Right lung (tissue), 5 donors: ENCODE measurements around the gene AK1. TPM values are rescaled to one million over a fixed set of nuclear protein-coding genes. Genes with fewer than 3 reads are reported as not detected.
"Not testable (repeated sequence)": the region's sequence is repeated elsewhere in the genome, so short reads cannot be mapped to it uniquely, and the experiment has no call there.

ENCODE experiments used
- DNase-seq, 2 donors: peaks; one replicate each; pipeline ENCODE4 v3.0.0-alpha.2; 2013
- polyA plus RNA-seq, 5 donors: library from polyadenylated mRNA; unstranded; fragments of 120-200 nt; gene quantifications; one replicate each; pipeline versions ENCODE4 v1.2.1 to v1.2.3, GENCODE V29; 2013; ENCODE audit warnings: inconsistent platforms in 1 of 5, low replicate concordance in 1 of 5; ENCODE audit not compliant: insufficient read length in 5 of 5, insufficient read depth in 1 of 5

Gene AK1
- polyA plus RNA-seq, 5 donors = 40.3 to 158 (median 59.3) TPM

DNA sequence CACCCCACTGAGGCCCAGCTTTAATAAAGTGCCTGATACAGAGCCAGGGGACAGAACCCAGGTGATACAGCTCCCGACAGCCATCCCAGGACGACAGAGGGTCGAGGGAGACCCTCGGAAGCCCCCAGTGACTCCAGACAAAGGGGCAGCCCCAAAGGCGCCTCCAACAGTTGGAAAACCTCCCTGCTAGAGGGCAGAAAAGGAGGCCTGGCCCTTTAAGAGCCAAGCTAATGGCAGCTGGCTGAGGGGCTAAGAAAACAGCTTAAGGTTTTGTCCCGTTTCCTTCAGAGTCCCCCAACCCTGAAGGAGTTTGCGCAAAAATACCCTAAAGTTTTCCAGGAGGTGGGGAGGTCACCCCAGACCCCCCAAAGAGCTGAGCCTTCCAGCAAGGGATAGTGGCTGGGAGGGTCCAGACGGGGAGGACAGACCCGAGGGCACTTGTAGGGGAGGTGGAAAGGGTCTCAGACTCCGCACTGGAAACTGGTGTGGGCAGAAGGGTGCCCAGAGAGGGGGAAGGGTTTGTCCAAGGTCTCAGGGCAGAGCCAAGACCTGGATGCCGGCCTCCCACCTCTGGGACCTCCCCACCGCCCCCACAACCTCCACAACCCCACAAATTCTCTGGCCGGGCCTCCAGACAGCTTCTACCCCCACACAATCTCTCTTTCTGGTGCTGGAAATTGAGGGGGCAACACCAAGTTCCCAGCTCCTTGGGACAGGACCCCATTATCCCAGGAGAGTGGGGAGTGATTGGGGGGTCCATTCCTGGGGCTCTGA, 8.2 kb upstream of the AK1 start:
- no peak for DNase-seq

DNA sequence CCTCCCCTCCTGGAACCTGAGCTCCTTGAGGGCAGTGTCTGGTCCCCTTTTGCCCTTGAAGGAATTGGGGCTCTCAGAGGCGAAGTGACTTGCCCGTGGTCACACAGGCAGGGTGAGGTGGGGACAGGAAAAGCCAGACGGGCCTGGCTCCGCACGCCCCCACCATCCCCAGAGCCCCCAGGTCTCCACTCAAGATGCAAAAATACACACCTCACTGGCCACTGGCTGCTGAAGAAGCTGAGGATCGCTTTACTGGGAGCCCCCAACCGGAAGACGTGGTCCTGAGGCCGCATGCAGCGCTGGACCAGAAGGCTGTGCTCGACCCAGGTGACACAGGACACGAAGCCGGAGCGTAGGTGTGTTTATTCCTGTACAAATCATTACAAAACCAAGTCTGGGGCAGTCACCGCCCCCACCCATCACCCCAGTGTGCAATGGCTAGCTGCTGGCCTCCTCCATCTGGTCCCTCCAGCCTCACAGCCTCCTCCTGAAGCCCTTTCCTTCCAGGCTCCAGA, 7.6 kb upstream of the AK1 start:
- no peak for DNase-seq

DNA sequence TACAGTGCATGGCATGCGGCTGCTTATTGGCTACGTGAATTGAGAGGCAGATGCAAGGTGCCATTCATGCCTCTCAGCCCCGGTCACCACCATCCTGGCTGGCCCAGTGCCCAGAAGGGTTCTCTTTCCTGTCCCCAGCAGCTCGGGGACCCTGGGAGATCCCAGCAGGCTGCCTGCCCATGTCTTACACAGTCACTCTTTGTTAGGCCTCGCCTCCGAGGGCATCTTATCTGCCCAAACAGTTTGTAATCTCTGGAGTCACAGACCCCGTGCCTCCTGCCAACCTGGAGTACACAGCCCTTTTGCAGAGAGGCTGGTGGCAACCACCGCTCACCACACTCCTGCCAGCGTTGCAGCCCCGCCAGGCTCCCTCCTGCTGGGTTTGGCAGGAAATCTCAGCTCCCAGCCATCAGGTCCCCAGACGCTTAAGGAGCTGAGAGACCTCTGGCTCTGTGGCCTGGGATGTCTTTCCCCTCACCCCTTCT, 7.0 kb upstream of the AK1 start:
- DNase-seq = peak in 1 of 2 donors; percentile 55

DNA sequence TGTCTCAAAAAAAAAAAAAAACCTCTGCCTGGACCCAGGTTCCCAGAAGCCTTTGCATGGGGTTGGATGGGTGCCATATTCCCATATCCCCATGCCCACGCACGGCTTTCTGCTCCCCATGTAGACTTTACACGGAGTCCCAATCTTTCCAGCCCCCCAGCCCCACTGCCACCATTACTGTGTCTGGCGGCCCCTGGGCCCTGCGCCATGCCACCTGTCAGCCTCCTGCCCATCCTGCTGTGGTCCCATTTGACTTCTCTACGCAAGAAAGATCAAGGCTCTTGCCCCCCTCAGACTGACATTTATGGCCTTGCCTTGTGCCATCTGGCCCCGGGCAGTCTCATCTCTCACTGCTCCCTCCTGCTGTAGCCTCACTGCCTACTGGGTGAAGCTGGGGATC, 6.5 kb upstream of the AK1 start:
- no peak for DNase-seq

DNA sequence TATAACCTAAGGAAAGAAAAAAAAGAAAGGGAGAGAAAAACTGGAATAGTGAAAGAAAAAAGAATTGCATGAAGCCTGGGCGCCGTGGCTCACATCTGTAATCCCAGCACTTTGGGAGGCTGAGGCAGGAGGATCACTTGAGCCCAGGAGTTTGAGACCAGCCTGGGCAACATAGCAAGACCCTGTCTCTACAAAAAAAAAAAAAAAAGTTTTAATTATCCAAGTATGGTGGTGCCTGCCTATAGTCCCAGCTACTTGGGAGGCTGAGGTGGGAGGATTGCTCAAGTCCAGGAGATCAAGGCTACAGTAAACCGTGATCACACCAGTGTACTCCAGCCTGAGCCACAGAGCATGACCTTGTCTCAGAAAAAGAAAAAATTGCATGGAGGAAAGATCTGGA, 4.2 kb upstream of the AK1 start:
- DNase-seq = not testable (repeated sequence)

DNA sequence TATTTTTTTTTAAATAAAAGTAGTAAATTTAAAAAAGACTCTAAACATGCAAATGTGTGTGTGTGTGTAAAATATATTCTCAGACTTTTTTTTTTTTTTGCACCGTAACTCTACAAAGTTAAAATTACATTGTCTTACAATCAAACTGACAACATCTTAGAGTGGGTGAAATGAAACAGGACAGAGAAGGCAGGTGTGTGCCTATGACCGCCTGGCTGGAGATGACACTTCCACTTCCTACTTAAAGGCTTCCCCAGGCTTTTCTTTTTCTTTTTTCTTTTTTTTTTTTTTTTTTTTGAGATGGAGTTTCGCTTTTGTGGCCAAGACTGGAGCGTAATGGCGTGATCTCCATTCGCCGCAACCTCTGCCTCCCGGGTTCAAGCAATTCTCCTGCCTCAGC, 2.7 kb upstream of the AK1 start:
- no peak for DNase-seq

DNA sequence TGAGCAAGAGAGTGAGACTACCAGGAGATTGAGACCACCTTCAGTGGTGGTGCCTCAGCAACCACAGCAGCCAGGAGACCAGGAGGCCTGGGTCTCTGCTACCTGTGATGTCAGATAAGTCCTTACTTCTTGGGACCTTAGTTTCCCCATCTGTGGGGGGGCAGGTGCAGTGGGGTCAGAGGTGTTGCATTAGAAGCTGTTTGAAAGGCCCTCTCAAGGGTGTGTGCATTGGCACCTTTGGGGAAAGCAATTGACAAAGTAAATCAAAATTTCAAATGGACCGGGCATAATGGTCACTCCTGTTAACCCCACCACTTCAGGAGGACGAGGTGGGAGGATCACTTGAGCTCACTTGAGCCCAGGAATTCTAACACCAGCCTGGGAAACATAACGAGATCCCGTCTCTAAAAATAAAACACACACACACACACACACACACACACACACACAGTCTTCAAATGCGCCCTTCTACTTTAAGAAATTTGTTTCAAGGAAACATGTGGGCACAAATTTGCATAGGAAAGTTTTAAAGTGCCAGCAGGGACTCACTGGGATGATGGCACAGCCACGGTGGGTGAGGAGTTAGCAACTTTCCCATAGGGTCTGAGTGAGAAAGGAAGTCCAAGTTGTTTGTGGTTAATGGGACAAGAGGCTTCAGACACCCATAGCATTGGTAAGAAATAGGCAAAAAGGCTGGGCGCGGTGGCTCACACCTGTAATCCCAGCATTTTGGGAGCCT, 1.3 kb upstream of the AK1 start:
- no peak for DNase-seq

DNA sequence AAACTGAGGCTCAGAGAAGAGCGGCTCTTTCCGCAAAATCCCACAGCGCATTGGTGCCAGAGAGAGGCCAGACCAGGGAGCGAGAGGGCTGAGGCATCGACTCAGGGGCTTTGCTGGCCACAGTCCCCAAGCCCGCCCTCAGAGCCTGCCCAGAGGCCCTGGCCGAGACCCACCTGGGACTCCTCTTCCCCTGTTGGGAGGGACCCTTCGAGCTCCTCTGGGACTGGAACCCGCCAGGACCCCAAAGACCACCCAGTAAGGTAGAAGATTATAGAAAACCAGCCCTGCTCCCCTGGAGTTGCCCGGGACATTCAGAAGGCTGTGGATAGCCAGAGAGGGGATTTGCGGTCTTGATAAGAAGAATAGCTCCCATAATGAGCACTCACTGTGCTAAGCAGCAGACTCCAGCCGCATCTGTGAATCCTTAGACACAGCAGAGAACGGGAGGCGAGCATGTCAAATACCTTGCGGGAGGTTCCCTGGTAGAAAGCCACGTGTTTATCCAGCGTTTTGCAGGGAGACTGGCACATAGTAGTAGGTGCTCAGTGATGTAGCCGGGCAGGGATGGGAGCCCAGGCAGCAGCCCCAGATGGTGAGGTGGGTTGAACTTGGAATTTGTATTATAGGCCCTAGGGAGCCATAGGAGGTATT, 651 bp upstream of the AK1 start:
- DNase-seq = no peak

DNA sequence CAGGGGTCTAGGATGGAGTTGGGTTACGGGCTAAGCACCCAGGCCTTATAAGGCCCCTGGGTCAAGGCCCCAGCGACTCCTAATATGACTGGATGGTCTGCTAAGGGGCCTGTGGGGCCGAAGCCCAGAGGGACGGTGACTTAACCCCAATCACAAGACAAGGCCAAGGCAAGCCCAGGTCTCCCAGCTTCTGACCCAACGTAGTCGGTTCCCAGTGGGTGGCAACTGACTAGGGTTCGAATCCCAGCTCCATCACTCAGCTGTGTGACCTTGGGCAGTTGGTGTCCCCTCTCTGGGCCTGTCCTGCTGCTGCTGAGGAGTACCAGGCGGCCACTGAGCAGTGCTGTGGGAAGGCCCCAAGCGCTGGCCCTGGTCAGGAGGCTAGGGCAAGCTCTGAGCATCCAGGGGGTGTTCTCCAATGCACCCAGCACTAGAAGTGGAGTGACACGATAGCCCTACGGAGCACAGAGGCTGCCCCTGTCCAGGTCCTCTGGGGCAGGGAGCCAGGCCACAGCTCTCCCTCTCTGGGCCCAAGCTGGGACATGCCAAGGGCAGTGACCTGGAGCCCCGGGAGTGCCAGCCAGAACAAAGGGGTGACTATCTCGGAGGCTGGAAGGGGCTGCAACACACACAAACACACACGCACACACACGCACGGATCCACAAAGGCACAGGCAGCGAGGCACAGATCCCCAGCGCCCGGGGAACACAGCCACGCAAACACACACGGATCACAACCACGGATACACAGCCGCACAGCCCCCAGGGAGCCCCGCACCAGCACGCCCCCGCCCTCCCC, 512 bp downstream of the AK1 start:
- DNase-seq = no peak

DNA sequence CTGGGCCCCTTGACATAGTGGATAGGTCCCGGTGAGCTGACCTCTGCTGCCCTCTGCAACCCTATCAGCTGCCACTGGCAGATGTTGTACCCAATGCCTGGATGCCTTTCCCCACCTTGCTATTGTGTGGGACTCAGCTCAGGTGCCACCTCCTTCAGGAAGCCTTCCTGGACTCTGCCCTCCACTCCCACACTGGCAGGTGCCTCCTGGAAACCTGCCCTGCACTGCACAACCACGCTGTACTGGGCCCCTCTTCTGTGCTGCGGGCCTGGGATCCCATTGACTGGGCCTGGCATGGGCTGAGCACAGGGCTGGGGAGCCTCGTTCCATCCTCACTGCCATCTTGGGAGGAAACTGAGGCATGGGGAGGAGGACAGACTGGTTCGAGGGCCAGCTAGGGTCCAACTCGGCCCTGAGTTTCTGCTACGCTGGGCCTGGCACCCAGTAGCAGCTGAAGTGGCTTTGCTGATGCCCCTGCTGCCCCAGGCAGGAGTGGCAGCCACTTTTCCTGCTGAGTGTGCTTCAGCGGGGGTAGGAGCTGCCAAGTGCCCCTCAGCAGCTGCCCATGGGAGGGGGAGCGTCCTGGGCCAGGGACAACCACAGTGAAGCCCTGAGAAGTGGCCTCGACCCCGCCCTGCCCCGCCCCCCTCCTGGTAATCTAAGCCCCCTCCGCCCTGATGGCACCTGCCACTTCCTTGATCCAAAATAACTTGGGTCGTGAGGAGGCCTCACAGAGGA, 1.3 kb downstream of the AK1 start:
- no peak for DNase-seq

DNA sequence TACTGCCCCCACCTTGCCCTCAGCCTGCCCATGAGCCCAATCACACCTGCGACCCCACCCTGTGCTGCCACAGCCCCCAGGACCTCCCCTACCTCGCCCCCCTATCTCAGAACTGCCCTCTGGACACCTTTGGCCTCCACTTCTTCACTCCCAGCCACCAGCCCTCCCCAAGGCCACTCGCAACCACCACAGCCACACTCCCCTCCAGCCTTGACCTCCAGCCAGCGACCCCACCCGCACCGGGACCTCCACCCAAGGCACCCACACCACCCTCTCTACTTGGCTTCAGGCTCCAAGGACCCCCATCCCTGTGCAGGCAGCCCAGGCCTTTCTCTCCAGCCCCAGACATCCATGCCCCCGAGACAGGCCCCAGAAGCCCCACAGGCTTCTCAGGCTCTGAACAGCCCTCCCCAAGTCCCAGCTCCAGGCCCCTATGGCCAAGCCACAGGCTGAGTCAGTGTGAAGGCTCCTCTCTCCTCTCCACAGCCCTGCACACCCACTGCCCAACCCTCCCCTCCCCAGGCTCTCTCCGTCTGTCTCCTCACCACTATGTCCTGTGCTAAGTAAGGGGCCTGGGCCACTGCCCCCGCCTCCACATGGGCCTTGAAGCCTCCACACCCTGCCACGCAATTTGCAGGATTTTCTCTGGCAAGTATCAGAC, 2.0 kb downstream of the AK1 start:
- DNase-seq = no peak

DNA sequence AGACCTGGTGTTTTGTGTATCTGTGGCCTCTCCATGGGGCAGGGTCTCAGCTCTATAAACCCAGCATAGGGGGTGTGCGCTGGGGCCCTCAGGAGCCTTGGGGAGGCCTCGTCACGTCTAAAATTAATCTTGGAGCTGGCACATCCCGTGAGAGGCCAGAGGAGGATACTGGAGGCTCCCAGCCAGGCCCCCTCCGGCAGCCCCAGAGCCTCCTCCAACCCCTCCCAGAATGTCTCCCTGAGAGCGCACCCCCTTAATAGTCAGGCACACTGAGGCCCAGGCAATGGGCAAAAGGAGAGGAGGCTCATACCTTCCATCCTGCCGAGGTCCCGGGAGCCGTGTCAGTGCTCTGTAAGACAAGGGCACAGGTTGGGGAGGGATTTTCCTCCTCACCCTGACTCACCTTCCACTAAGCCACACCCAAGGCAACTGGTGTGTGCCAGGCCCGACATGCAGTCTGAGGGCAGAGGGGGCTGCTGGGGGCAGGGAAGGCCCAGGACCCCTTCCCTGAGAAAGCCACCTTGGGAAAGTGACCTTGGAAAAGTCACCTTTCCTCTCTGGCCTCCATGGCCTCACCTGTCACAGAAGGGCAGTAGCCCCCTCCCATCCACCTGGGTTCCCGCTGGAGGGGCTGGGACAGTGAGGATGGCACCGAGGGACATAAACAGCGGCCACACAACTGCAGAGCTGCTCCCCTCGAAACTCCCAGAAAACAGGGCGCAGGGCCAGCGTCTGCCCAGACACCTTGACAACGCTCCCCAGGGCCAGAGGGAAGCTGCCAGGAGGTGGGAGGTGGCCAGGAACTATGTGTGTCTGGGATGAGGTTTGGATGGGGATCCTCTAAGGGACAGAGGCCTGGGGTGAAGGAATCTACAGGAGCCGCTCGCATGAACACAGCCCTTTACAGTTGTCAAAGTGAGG, 2.9 kb downstream of the AK1 start:
- no peak for DNase-seq

DNA sequence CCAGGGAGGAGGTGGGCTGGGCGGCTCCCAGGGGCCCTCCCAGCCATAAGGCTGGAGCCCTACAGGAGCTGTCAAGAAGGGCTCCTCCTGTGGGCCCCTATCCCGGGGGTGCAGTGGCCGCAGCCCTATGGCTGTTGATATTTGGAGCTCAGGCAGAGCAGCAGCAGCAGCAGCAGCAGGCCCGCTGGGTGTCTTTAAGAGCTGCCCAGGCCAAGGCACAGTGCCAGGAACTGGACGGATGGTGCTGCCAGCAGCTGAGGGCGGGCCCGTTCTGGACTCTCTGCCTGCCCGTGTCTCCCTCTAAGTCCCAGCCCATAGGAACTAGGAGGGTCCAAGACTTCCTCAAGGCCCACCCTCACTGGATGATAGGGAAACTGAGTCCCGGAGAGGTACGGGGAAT, 3.6 kb downstream of the AK1 start:
- no peak for DNase-seq

DNA sequence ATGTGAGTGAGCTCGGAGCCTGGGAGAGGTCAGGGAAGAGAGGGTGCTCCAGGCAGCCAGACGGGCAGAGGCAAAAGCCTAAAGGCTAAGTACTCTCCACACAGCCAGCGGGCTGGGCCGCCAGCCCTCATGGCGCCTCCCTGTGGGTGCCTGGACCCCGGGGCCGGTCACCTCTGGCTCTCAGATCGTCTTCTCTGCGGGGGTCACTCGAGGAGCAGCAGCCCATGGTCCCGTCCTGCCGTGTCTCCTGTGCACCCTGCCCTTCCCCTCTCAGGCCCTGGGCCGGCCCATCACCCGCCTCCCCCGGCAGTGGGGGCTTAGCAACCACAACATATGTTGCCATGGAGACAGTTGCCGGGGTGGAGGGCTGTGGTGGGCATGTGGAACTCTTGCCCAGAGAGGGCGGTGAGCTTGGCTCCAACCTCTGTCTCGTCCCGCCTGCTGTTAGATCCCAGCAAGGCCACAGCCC, 4.2 kb downstream of the AK1 start:
- no peak for DNase-seq

DNA sequence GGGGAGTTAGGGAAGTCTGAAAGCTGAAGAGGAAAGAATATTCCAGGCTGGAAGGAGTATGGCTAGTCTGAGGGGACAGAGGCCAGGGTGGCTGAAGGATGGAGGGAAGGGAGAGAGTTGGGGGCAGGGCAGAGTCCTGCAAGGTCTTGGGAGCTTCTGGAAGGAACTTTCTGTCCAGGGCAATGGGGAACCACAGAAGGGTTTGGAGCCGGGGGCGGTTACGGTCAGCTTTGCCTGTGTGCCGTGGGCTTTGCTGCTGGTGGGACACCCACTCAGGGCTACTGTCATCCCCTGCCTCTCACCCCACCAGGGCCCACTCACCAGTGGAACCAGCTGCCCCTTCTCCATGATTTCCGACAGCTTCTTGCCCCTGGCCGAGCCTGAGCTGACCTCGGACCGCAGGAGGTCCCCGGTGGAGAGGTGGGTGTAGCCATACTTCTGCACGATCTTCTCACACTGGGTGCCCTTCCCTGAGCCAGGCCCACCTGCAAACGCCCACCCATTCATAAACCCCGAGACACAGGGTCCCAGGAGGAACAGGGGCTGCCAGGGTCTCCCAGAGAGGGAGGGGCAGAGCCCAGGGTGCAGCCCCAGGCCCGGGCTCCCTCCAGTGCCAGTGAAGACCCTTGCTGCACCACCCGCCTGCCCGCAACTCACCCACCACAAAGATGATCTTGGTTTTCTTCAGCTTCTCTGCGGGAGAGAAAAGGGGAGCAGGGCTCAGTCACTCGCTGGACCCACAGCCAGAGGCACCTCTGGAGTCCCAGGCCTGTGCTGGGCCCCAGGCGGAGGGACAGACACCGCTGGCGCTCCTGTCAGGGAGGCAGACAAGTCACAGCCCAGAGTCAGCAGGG, 4.9 kb downstream of the AK1 start:
- DNase-seq = no peak

DNA sequence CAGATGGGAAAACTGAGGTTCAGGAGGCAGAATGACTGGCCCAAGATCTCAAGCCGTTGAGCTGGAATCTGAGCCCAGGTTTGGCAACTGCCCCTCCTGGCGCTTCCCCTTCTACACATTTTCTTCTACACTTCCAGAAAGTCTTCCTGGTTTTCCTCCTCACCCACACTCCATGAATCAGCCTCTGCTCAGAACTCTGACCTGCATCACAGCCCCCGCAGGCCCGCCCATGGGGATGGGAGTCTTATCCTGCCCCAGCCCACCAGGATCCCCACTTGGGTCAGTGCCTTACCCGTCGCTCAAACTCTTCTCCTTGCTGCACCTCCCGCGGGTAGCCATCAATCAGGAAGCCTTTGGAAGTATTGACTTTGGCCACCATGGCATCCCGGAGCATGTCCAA, 5.9 kb downstream of the AK1 start:
- DNase-seq = no peak

DNA sequence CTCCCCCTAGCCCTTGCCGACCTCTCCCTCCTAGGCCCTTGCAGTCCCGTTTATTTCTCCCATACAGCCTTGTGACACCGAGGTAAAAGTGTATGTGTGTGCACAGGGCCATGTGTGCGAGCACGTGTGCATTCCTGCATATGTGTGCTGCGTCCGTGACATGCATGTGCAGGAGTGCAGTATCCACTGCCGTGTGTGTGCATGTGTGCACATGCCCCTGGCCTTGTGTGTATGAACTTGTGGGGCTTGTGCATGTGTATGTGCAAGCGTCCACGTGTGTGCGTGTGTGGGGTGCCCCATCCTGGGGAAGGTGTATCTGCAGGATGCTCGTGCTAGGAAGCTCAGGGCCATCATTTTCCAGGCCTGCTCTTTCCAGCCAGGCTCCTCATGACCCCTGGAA, 6.6 kb downstream of the AK1 start:
- DNase-seq = no peak

DNA sequence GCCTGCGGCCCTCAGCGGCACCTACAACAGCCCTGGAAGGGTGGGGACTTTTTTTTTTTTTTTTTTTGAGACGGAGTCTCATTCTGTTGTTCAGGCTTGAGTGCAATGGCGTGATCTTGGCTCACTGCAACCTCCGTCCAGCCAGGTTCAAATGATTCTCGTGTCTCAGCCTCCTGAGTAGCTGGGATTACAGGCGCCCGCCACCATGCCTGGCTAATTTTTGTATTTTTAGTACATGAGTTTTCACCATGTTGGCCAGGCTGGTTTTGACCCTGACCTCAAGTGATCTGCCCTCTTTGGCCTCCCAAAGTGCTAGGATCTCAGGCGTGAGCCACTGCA, 7.4 kb downstream of the AK1 start:
- DNase-seq = not testable (repeated sequence)
